ENCODE results near the gene ZC3H4. TPM values are rescaled to one million over a fixed set of nuclear protein-coding genes. Genes with fewer than 3 reads are reported as not detected.
A peak's percentile ranks its signal among the peaks of the same experiment; 100 is the strongest.
"Not testable (repeated sequence)": the region's sequence is repeated elsewhere in the genome, so short reads cannot be mapped to it uniquely, and the experiment has no call there.

The ZC3H4 gene
- total RNA-seq, 4 donors from 2014 or later: 19.1 to 36.7 (median 31.3) TPM

- TF ChIP-seq CTCF (IDR thresholded peaks at IDR 0.05) (no peak), POLR2A (IDR thresholded peaks at IDR 0.05) (no peak)
- Histone ChIP-seq H3K4me1 (peaks cover 56 to 66% of the 10 kb centered on the region in 2 donors), H3K27ac (peak overlapping the region in 1 of 3 donors; percentile 100), H3K4me3 (replicated peaks in 1 of 3) (no peak overlapping the region), H3K9me3 (no peaks in the 10 kb centered on the region), H3K36me3 (no peaks in the 10 kb centered on the region), H3K27me3 (no peaks in the 10 kb centered on the region)
- 88 to 94% methylated on average over 9 of the region's 9 CpGs for WGBS, 2 donors
- intact Hi-C loops (cut with DNase I): no loop called here
- no peak for DNase-seq
Observed at GRCh38 chr19:47104680-47105079, 8.9 kb downstream of the ZC3H4 start.

GRCh38 chr19:47102346-47103060 lies 11.1 kb downstream of the ZC3H4 start:
- no peak for TF ChIP-seq CTCF (IDR thresholded peaks at IDR 0.05)
- no peak for TF ChIP-seq POLR2A (IDR thresholded peaks at IDR 0.05)
- H3K4me1 ChIP-seq: peaks cover 47 to 74% of the 10 kb centered on the region in 2 donors
- no peaks in the 10 kb centered on the region for H3K27me3 ChIP-seq
- no peaks in the 10 kb centered on the region for H3K36me3 ChIP-seq
- intact Hi-C loops (cut with DNase I): no loop called here
- WGBS, 2 donors: 35 to 38% methylated on average over 9 of the region's 9 CpGs
- DNase-seq: peak; percentile 56 to 75
- no peak overlapping the region for H3K4me3 ChIP-seq (replicated peaks in 1 of 3)
- no peaks in the 10 kb centered on the region for H3K9me3 ChIP-seq
- peak overlapping the region; percentile 31 to 68 (median 48) for H3K27ac ChIP-seq

GRCh38 chr19:47101116-47101515 lies 12.5 kb downstream of the ZC3H4 start:
- WGBS, 2 donors: 92 to 100% methylated on average over 1 to 4 of the region's 4 CpGs
- DNase-seq: not testable (repeated sequence)

GRCh38 chr19:47100290-47100689 lies 13.3 kb downstream of the ZC3H4 start:
- H3K27me3 ChIP-seq: no peaks in the 10 kb centered on the region
- no peak overlapping the region for H3K4me3 ChIP-seq (replicated peaks in 1 of 3)
- no peak for TF ChIP-seq CTCF (IDR thresholded peaks at IDR 0.05)
- TF ChIP-seq POLR2A (IDR thresholded peaks at IDR 0.05): no peak
- no peak for DNase-seq
- H3K4me1 ChIP-seq: peaks cover 49 to 74% of the 10 kb centered on the region in 2 donors
- H3K9me3 ChIP-seq: no peaks in the 10 kb centered on the region
- H3K27ac ChIP-seq: peak overlapping the region in 1 of 3 donors; percentile 6
- intact Hi-C loops (cut with DNase I): no loop called here
- no peaks in the 10 kb centered on the region for H3K36me3 ChIP-seq
- 98% methylated on average over 5 of the region's 5 CpGs for WGBS, 2 donors

More at GRCh38 chr19:47101116-47101515, 12.5 kb downstream of the ZC3H4 start:
- H3K9me3 ChIP-seq; H3K4me3 ChIP-seq (replicated peaks in 1 of 3); intact Hi-C loops (cut with DNase I); H3K36me3 ChIP-seq; H3K27me3 ChIP-seq: not testable (repeated sequence)
- Histone ChIP-seq H3K4me1 (peaks cover 43 to 74% of the 10 kb centered on the region in 2 donors), H3K27ac (peak overlapping the region in 1 of 3 donors; percentile 54)

GRCh38 chr19:47099576-47100050 lies 14.0 kb downstream of the ZC3H4 start:
- Histone ChIP-seq H3K4me1 (peaks cover 56 to 76% of the 10 kb centered on the region in 2 donors), H3K36me3 (no peaks in the 10 kb centered on the region), H3K27ac (peak overlapping the region in 2 of 3 donors; percentile 6 to 45), H3K4me3 (replicated peaks in 1 of 3) (no peak overlapping the region), H3K9me3 (no peaks in the 10 kb centered on the region), H3K27me3 (no peaks in the 10 kb centered on the region)
- WGBS, 2 donors: 80 to 83% methylated on average over 6 of the region's 6 CpGs
- TF ChIP-seq CTCF (IDR thresholded peaks at IDR 0.05): no peak
- TF ChIP-seq POLR2A (IDR thresholded peaks at IDR 0.05): no peak
- intact Hi-C loops (cut with DNase I): no loop called here
- no peak for DNase-seq

Measured in thyroid gland (tissue), 4 donors.